M059J (cell line): Measurements from ENCODE around the gene SLC35B3. TPM values are rescaled to one million over a fixed set of nuclear protein-coding genes. Genes with fewer than 3 reads are reported as not detected.
A peak's percentile ranks its signal among the peaks of the same experiment; 100 is the strongest.

Experiments used
- DNase-seq: peaks from one replicate; pipeline ENCODE4 v3.0.0-alpha.2; 2012; ENCODE audit warnings: low read depth
- total RNA-seq: library from RNA; depleted of rRNA; stranded (reverse); fragments of >200 nt; shearing (Covaris generic); gene quantifications from 2 replicates; pipeline ENCODE4 v1.2.3, GENCODE V29; 2014

The SLC35B3 gene
- total RNA-seq, 1 experiment from 2014 or later, result 29.2 TPM

- DNase-seq, result no peak
Measured at GRCh38 chr6:8414844-8415243, 20.5 kb downstream of the SLC35B3 start.

- DNase-seq, result peak; percentile 71
Measured at GRCh38 chr6:8405946-8406345, 29.4 kb downstream of the SLC35B3 start.

- no peak for DNase-seq
Measured at GRCh38 chr6:8402546-8402945, 32.8 kb downstream of the SLC35B3 start.

GRCh38 chr6:8400663-8401062 is 34.7 kb downstream of the SLC35B3 start:
- DNase-seq, result no peak

- DNase-seq, result peak; percentile 3
Measured at GRCh38 chr6:8392569-8392968, 42.8 kb downstream of the SLC35B3 start.

GRCh38 chr6:8391934-8392333 is 43.4 kb downstream of the SLC35B3 start:
- DNase-seq, result no peak

GRCh38 chr6:8389036-8389818 is 46.1 kb downstream of the SLC35B3 start:
- no peak for DNase-seq

GRCh38 chr6:8387942-8388437 is 47.4 kb downstream of the SLC35B3 start:
- DNase-seq, result no peak

GRCh38 chr6:8383584-8383983 is 51.8 kb downstream of the SLC35B3 start:
- DNase-seq, result no peak

GRCh38 chr6:8382434-8382833 is 52.9 kb downstream of the SLC35B3 start:
- no peak for DNase-seq

GRCh38 chr6:8375916-8376315 is 59.4 kb downstream of the SLC35B3 start:
- DNase-seq, result peak; percentile 1
